ENCODE results near the gene NF2. TPM values are rescaled to one million over a fixed set of nuclear protein-coding genes. Genes with fewer than 3 reads are reported as not detected.

The NF2 gene
- total RNA-seq, 1 experiment from 2014 or later, result 50.9 TPM

DNA sequence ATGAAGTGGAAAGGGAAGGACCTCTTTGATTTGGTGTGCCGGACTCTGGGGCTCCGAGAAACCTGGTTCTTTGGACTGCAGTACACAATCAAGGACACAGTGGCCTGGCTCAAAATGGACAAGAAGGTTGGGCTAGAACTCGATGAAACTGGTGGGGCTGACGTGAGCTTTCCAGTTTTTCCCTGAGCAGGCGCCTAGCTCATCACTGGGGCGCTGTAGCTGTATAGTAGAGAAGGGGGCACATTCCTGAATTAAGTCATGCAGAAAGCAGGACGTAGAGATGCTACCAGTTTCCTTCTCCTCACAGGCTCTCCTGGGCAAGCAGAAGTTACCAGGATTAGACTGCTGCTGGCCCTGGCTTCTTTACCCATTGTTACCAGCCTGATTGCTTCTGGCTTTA, 33.3 kb downstream of the NF2 start:
- no peak overlapping the region for H3K4ac ChIP-seq (ENCODE audit: low read depth, low read length)
- H3K9me3 Mint-ChIP-seq, result no peaks in the 10 kb centered on the region
- H4K20me1 ChIP-seq (ENCODE audit: control insufficient read depth, insufficient read depth, insufficient read length), result no peaks in the 10 kb centered on the region
- DNase-seq, result no peak
- no peaks in the 10 kb centered on the region for H3K23me2 ChIP-seq (ENCODE audit: insufficient read length, low read depth, low read length, poor library complexity, severe bottlenecking)
- H3K36me3 Mint-ChIP-seq (ENCODE audit: insufficient read depth in 1 of 3, low read depth in 3 of 3), result peaks cover 6 to 20% (median 14%) of the 10 kb centered on the region in 3 experiments; a peak in 6 of 7 replicates
- H4K91ac ChIP-seq (ENCODE audit: insufficient read length, low read depth, low read length), result no peak overlapping the region
- H2BK20ac ChIP-seq (ENCODE audit: low read depth, low read length, poor library complexity, severe bottlenecking), result no peak overlapping the region
- H4K8ac ChIP-seq (replicated peaks; ENCODE audit: insufficient read length, low read depth, low read length), result no peak overlapping the region
- no CpG with 5 or more reads among the region's 7 CpGs for WGBS (ENCODE audit: extremely low coverage, insufficient read length, low lambda C conversion rate)
- H2BK5ac ChIP-seq (ENCODE audit: insufficient read length, low read length), result no peak overlapping the region
- no peak overlapping the region for H3K9ac ChIP-seq (ENCODE audit: extremely low read depth, insufficient read length, low read length)
- no peak overlapping the region for H3K14ac ChIP-seq (ENCODE audit: insufficient read depth, low read length)
- no peak overlapping the region for H3K23ac ChIP-seq (ENCODE audit: insufficient read length, low read depth, low read length)
- H3K56ac ChIP-seq (ENCODE audit: insufficient read length, low read depth, low read length), result no peak overlapping the region
- H2BK120ac ChIP-seq (ENCODE audit: low read depth, low read length, poor library complexity, severe bottlenecking), result no peak overlapping the region
- peak overlapping the region in 1 of 3 experiments; percentile 85; a peak in 1 of 7 replicates for H3K27ac Mint-ChIP-seq
- no peaks in the 10 kb centered on the region for H3K27me3 Mint-ChIP-seq (ENCODE audit: low read depth)
- H3K4me2 ChIP-seq (ENCODE audit: insufficient read depth, insufficient read length, low read length), result no peak overlapping the region
- H2BK15ac ChIP-seq (ENCODE audit: low read depth, low read length), result no peak overlapping the region
- H3K27ac ChIP-seq (ENCODE audit: insufficient read length, low read depth, low read length), result no peak overlapping the region
- no peak overlapping the region for H4K5ac ChIP-seq (ENCODE audit: insufficient read length, low read depth, low read length)
- H3K79me1 ChIP-seq (ENCODE audit: insufficient read depth, low read depth, low read length, poor library complexity, severe bottlenecking), result no peaks in the 10 kb centered on the region
- H3K4me1 ChIP-seq (ENCODE audit: insufficient read depth, low read length), result no peaks in the 10 kb centered on the region
- no peak overlapping the region for H2BK12ac ChIP-seq (ENCODE audit: insufficient read length, low read depth, low read length)
- H3K9me3 ChIP-seq (ENCODE audit: control insufficient read depth, low read depth, low read length), result no peaks in the 10 kb centered on the region
- TF ChIP-seq CTCF (conservative IDR thresholded peaks at IDR 0.05), result no peak
- H3K27me3 ChIP-seq (ENCODE audit: insufficient read depth, low read length), result no peaks in the 10 kb centered on the region
- H3K79me2 ChIP-seq (ENCODE audit: insufficient read depth, low read length), result no peaks in the 10 kb centered on the region
- no peak overlapping the region for H3K4me3 Mint-ChIP-seq
- H3T11ph ChIP-seq (ENCODE audit: low read length), result no peak overlapping the region
- no peak overlapping the region for H3K18ac ChIP-seq (ENCODE audit: insufficient read length, low read depth, low read length)
- H3K4me1 Mint-ChIP-seq, result peaks cover 0 to 10% of the 10 kb centered on the region in 2 experiments; a peak in 3 of 4 replicates
- H2AK5ac ChIP-seq (ENCODE audit: insufficient read length, low read length), result no peak overlapping the region
- H2AFZ ChIP-seq (ENCODE audit: low read length), result no peak overlapping the region

All from H9 (cell line).